ENCODE data around the gene C8B.

The C8B gene

DNA sequence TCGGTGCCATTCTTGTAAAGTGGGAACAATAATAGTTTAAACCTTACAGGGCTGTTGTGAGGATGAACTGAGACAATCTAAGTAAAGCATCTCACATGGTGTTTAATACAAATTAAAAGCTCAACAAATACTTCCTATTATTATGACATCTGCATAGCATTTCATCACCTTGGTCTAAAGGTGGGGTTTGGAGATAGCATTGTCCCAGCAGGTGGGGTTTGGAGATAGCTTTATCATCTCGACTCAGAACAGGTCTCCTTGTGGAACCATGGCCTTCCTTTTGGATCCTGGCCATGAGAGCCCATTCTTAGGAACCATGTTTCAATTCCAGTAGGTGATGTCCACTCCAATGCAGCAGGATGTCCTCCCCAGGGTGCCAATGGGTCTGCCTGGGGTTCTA lies 20.6 kb upstream of the C8B start:
- H3K79me1 ChIP-seq (replicated peaks; ENCODE audit: low read length, poor library complexity, severe bottlenecking): no peaks in the 10 kb centered on the region
- no peak overlapping the region for H3K4me2 ChIP-seq (ENCODE audit: low read length, poor library complexity, severe bottlenecking)
- no peak overlapping the region for H2BK12ac ChIP-seq (ENCODE audit: low read length in 2 of 2)
- H3K27me3 ChIP-seq (ENCODE audit: control insufficient read depth in 1 of 2, insufficient read depth in 1 of 2, low read length in 2 of 2): no peaks in the 10 kb centered on the region
- H3K18ac ChIP-seq (ENCODE audit: low read depth in 1 of 2, low read length in 2 of 2): no peak overlapping the region
- H3K23ac ChIP-seq (ENCODE audit: low read length in 2 of 2): no peak overlapping the region
- 67% methylated on average over 2 of the region's 2 CpGs for WGBS
- H3K14ac ChIP-seq (ENCODE audit: low read length in 2 of 2): no peak overlapping the region
- H4K91ac ChIP-seq (ENCODE audit: low read length): no peak overlapping the region
- no peak overlapping the region for H2BK15ac ChIP-seq (ENCODE audit: low read depth, poor library complexity, severe bottlenecking)
- no peak overlapping the region for H2BK120ac ChIP-seq (ENCODE audit: low read depth, low read length)
- DNase-seq: no peak
- no peaks in the 10 kb centered on the region for H3K4me1 ChIP-seq (ENCODE audit: control insufficient read depth, insufficient read depth, low read depth, low read length)
- no peak overlapping the region for H3K4ac ChIP-seq (ENCODE audit: low read depth in 1 of 2, low read length in 2 of 2)
- H2BK5ac ChIP-seq (ENCODE audit: low read depth, low read length, poor library complexity, severe bottlenecking): no peak overlapping the region
- H3K9me3 ChIP-seq (ENCODE audit: control insufficient read depth, low read length): no peaks in the 10 kb centered on the region
- H2AK5ac ChIP-seq (ENCODE audit: low read length, severe bottlenecking): no peak overlapping the region
- H3K4me3 ChIP-seq (ENCODE audit: insufficient read depth in 1 of 2, low read depth in 1 of 2, low read length in 2 of 2): no peak overlapping the region
- H3K36me3 ChIP-seq (ENCODE audit: control insufficient read depth in 1 of 2, insufficient read depth in 2 of 2, low read depth in 1 of 2, low read length in 2 of 2): no peaks in the 10 kb centered on the region
- no peak overlapping the region for H3K27ac ChIP-seq (ENCODE audit: low read length, poor library complexity, severe bottlenecking)
- no peak overlapping the region for H3K9ac ChIP-seq (ENCODE audit: low read length)
- H2AFZ ChIP-seq (ENCODE audit: low read depth, low read length): no peak overlapping the region
- H4K8ac ChIP-seq (ENCODE audit: low read length): no peak overlapping the region

DNA sequence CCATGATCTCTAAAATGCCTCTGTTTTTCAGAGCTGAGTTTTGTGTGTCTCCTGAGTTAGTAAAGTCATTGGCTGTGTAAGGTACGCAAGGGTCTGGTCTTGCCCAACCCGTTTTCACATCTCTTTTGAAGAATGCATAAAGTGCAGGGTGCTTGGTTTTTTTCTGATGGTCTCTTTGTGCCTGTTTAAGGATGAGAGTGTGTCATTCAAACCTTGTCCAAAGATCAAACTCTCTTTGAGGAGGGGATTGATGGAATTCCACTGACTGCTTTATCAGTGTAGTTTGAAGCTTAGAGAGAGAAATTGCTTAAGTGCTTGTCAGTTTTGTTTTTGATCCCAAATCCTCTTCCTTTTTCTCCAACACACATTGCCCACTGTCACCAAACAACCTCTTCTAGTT lies 20.0 kb upstream of the C8B start:
- Histone ChIP-seq H3K23ac (ENCODE audit: low read length in 2 of 2) (no peak overlapping the region), H3K9ac (ENCODE audit: low read length) (no peak overlapping the region), H2BK120ac (ENCODE audit: low read depth, low read length) (no peak overlapping the region), H2AFZ (ENCODE audit: low read depth, low read length) (no peak overlapping the region), H3K27ac (ENCODE audit: low read length, poor library complexity, severe bottlenecking) (no peak overlapping the region), H4K91ac (ENCODE audit: low read length) (no peak overlapping the region), H2BK5ac (ENCODE audit: low read depth, low read length, poor library complexity, severe bottlenecking) (no peak overlapping the region), H3K4me3 (ENCODE audit: insufficient read depth in 1 of 2, low read depth in 1 of 2, low read length in 2 of 2) (no peak overlapping the region), H2BK12ac (ENCODE audit: low read length in 2 of 2) (no peak overlapping the region), H3K4me2 (ENCODE audit: low read length, poor library complexity, severe bottlenecking) (no peak overlapping the region), H2BK15ac (ENCODE audit: low read depth, poor library complexity, severe bottlenecking) (no peak overlapping the region), H3K79me1 (replicated peaks; ENCODE audit: low read length, poor library complexity, severe bottlenecking) (no peaks in the 10 kb centered on the region), H2AK5ac (ENCODE audit: low read length, severe bottlenecking) (no peak overlapping the region), H3K27me3 (ENCODE audit: control insufficient read depth in 1 of 2, insufficient read depth in 1 of 2, low read length in 2 of 2) (no peaks in the 10 kb centered on the region), H3K14ac (ENCODE audit: low read length in 2 of 2) (no peak overlapping the region), H3K36me3 (ENCODE audit: control insufficient read depth in 1 of 2, insufficient read depth in 2 of 2, low read depth in 1 of 2, low read length in 2 of 2) (no peaks in the 10 kb centered on the region), H3K4me1 (ENCODE audit: control insufficient read depth, insufficient read depth, low read depth, low read length) (no peaks in the 10 kb centered on the region), H3K9me3 (ENCODE audit: control insufficient read depth, low read length) (no peaks in the 10 kb centered on the region), H3K18ac (ENCODE audit: low read depth in 1 of 2, low read length in 2 of 2) (no peak overlapping the region), H3K4ac (ENCODE audit: low read depth in 1 of 2, low read length in 2 of 2) (no peak overlapping the region), H4K8ac (ENCODE audit: low read length) (no peak overlapping the region)
- no peak for DNase-seq
- WGBS: 88% methylated on average over 2 of the region's 2 CpGs

DNA sequence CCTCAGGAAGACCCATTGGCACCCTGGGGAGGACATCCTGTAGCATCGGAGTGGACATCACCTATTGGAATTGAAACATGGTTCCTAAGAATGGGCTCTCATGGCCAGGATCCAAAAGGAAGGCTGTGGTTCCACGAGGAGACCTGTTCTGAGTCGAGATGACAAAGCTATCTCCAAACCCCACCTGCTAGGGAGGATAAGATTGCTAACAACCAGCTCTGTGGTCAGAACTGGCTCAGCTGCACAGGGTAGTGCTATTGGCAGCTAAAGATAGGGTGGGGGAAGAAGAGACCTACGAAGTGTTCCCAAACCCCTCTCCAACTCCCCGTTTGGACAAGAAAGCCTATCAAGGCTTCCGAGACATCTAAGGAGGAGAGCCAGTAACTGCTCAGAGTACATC lies 17.7 kb upstream of the C8B start:
- WGBS: 86% methylated on average over 3 of the region's 6 CpGs
- H3K4ac ChIP-seq (ENCODE audit: low read depth in 1 of 2, low read length in 2 of 2): no peak overlapping the region
- H3K4me2 ChIP-seq (ENCODE audit: low read length, poor library complexity, severe bottlenecking): no peak overlapping the region
- H3K9me3 ChIP-seq (ENCODE audit: control insufficient read depth, low read length): no peaks in the 10 kb centered on the region
- no peak overlapping the region for H3K9ac ChIP-seq (ENCODE audit: low read length)
- H3K79me1 ChIP-seq (replicated peaks; ENCODE audit: low read length, poor library complexity, severe bottlenecking): no peaks in the 10 kb centered on the region
- H2BK5ac ChIP-seq (ENCODE audit: low read depth, low read length, poor library complexity, severe bottlenecking): no peak overlapping the region
- H2BK12ac ChIP-seq (ENCODE audit: low read length in 2 of 2): no peak overlapping the region
- no peak overlapping the region for H4K8ac ChIP-seq (ENCODE audit: low read length)
- H3K27me3 ChIP-seq (ENCODE audit: control insufficient read depth in 1 of 2, insufficient read depth in 1 of 2, low read length in 2 of 2): peaks cover 0 to 3% of the 10 kb centered on the region in 2 experiments
- no peak overlapping the region for H2BK120ac ChIP-seq (ENCODE audit: low read depth, low read length)
- H3K14ac ChIP-seq (ENCODE audit: low read length in 2 of 2): no peak overlapping the region
- no peak overlapping the region for H3K4me3 ChIP-seq (ENCODE audit: insufficient read depth in 1 of 2, low read depth in 1 of 2, low read length in 2 of 2)
- no peak overlapping the region for H2AFZ ChIP-seq (ENCODE audit: low read depth, low read length)
- no peak for DNase-seq
- H3K18ac ChIP-seq (ENCODE audit: low read depth in 1 of 2, low read length in 2 of 2): no peak overlapping the region
- no peak overlapping the region for H3K27ac ChIP-seq (ENCODE audit: low read length, poor library complexity, severe bottlenecking)
- H3K23ac ChIP-seq (ENCODE audit: low read length in 2 of 2): no peak overlapping the region
- no peak overlapping the region for H2BK15ac ChIP-seq (ENCODE audit: low read depth, poor library complexity, severe bottlenecking)
- H2AK5ac ChIP-seq (ENCODE audit: low read length, severe bottlenecking): no peak overlapping the region
- H3K4me1 ChIP-seq (ENCODE audit: control insufficient read depth, insufficient read depth, low read depth, low read length): no peaks in the 10 kb centered on the region
- no peak overlapping the region for H4K91ac ChIP-seq (ENCODE audit: low read length)
- no peaks in the 10 kb centered on the region for H3K36me3 ChIP-seq (ENCODE audit: control insufficient read depth in 1 of 2, insufficient read depth in 2 of 2, low read depth in 1 of 2, low read length in 2 of 2)

DNA sequence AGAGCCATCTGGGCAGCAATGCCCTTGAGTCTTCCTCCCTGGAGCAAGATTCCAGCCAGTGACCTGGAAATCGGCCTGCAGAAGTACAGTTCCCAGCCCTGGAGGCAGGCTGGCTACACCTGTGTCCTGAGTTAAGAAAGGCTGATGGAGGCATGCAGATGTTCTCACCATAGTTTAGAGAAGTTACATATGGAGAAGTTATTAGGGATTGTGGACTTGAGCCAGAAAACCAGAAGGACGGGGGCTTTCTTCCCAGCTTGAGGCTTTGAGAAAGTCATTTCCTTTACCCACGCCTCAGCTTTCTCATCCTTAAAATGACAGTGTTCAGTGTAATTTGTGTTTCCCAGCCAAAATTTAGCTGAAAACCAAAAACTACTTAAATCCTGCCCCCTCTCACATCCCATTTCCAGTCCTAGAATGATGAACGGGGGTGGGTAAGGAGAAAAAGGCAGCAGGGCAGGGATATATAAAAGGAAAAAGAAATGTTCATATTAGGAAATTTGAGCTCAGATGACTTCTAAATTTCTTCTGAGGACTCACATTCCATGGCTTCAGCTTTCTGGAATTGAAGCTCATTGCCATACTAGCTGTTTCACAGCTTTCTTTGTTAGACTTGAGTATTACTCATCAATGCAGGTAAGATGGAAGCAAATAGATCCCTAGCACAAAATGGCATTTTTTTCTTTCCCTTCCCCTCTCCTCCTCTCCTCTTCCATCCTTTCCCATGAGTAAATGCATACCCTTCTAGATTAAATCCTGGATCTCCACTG lies 14.4 kb upstream of the C8B start:
- Histone ChIP-seq H3K4ac (ENCODE audit: low read depth in 1 of 2, low read length in 2 of 2) (no peak overlapping the region), H3K4me1 (ENCODE audit: control insufficient read depth, insufficient read depth, low read depth, low read length) (no peaks in the 10 kb centered on the region), H4K91ac (ENCODE audit: low read length) (no peak overlapping the region), H3K23ac (ENCODE audit: low read length in 2 of 2) (no peak overlapping the region), H3K4me2 (ENCODE audit: low read length, poor library complexity, severe bottlenecking) (no peak overlapping the region), H3K4me3 (ENCODE audit: insufficient read depth in 1 of 2, low read depth in 1 of 2, low read length in 2 of 2) (no peak overlapping the region), H2BK12ac (ENCODE audit: low read length in 2 of 2) (no peak overlapping the region), H3K14ac (ENCODE audit: low read length in 2 of 2) (no peak overlapping the region), H2AFZ (ENCODE audit: low read depth, low read length) (no peak overlapping the region), H2AK5ac (ENCODE audit: low read length, severe bottlenecking) (no peak overlapping the region), H3K18ac (ENCODE audit: low read depth in 1 of 2, low read length in 2 of 2) (no peak overlapping the region), H3K27ac (ENCODE audit: low read length, poor library complexity, severe bottlenecking) (no peak overlapping the region), H3K9ac (ENCODE audit: low read length) (no peak overlapping the region), H3K27me3 (ENCODE audit: control insufficient read depth in 1 of 2, insufficient read depth in 1 of 2, low read length in 2 of 2) (peaks cover 0 to 3% of the 10 kb centered on the region in 2 experiments), H2BK5ac (ENCODE audit: low read depth, low read length, poor library complexity, severe bottlenecking) (no peak overlapping the region), H3K79me1 (replicated peaks; ENCODE audit: low read length, poor library complexity, severe bottlenecking) (no peaks in the 10 kb centered on the region), H4K8ac (ENCODE audit: low read length) (no peak overlapping the region), H2BK120ac (ENCODE audit: low read depth, low read length) (no peak overlapping the region), H2BK15ac (ENCODE audit: low read depth, poor library complexity, severe bottlenecking) (no peak overlapping the region), H3K36me3 (ENCODE audit: control insufficient read depth in 1 of 2, insufficient read depth in 2 of 2, low read depth in 1 of 2, low read length in 2 of 2) (no peaks in the 10 kb centered on the region), H3K9me3 (ENCODE audit: control insufficient read depth, low read length) (no peaks in the 10 kb centered on the region)
- no peak for DNase-seq
- 79% methylated on average over 3 of the region's 4 CpGs for WGBS

All from mesenchymal stem cell (in vitro differentiated cells and primary cell).